GM21360 (cell line): ENCODE results near the gene SYNPR.

Experiments used
- ATAC-seq: cut with Tn5 transposase; IDR thresholded peaks from one replicate; pipeline ENCODE4 v1.9.1; 2021; ENCODE audit warnings: mild to moderate bottlenecking, moderate library complexity; ENCODE audit not compliant: unreplicated experiment

Gene SYNPR

GRCh38 chr3:63370094-63370493 is 92.0 kb downstream of the SYNPR start:
- no peak for ATAC-seq

- ATAC-seq = no peak
Measured at GRCh38 chr3:63383040-63383439, 104.9 kb downstream of the SYNPR start.

GRCh38 chr3:63384382-63384781 is 106.3 kb downstream of the SYNPR start:
- no peak for ATAC-seq

GRCh38 chr3:63385629-63386028 is 107.5 kb downstream of the SYNPR start:
- ATAC-seq = no peak

GRCh38 chr3:63386568-63386967 is 108.5 kb downstream of the SYNPR start:
- ATAC-seq = no peak

GRCh38 chr3:63387568-63387967 is 109.5 kb downstream of the SYNPR start:
- ATAC-seq = no peak

- ATAC-seq = no peak
Measured at GRCh38 chr3:63390710-63391230, 112.7 kb downstream of the SYNPR start.

GRCh38 chr3:63395960-63396359 is 117.9 kb downstream of the SYNPR start:
- no peak for ATAC-seq

GRCh38 chr3:63400246-63400860 is 122.2 kb downstream of the SYNPR start:
- ATAC-seq = no peak

- ATAC-seq = no peak
Measured at GRCh38 chr3:63405882-63406281, 127.8 kb downstream of the SYNPR start.

GRCh38 chr3:63413523-63413922 is 135.4 kb downstream of the SYNPR start:
- no peak for ATAC-seq

- no peak for ATAC-seq
Measured at GRCh38 chr3:63414607-63415006, 136.5 kb downstream of the SYNPR start.

- ATAC-seq = no peak
Measured at GRCh38 chr3:63429905-63430304, 151.8 kb downstream of the SYNPR start.

- no peak for ATAC-seq
Measured at GRCh38 chr3:63430875-63431274, 152.8 kb downstream of the SYNPR start.

- no peak for ATAC-seq
Measured at GRCh38 chr3:63437858-63438257, 159.8 kb downstream of the SYNPR start.

GRCh38 chr3:63438826-63439371 is 160.8 kb downstream of the SYNPR start:
- no peak for ATAC-seq

GRCh38 chr3:63441262-63441661 is 163.2 kb downstream of the SYNPR start:
- no peak for ATAC-seq

GRCh38 chr3:63442918-63443317 is 164.8 kb downstream of the SYNPR start:
- no peak for ATAC-seq

GRCh38 chr3:63450023-63450422 is 171.9 kb downstream of the SYNPR start:
- ATAC-seq = no peak

GRCh38 chr3:63450634-63451363 is 172.7 kb downstream of the SYNPR start:
- ATAC-seq = no peak

- ATAC-seq = no peak
Measured at GRCh38 chr3:63456901-63457300, 178.8 kb downstream of the SYNPR start.

- ATAC-seq = no peak
Measured at GRCh38 chr3:63458405-63458804, 180.3 kb downstream of the SYNPR start.
